IMR-90 (cell line): ENCODE results near the gene PLXNB1. TPM values are rescaled to one million over a fixed set of nuclear protein-coding genes. Genes with fewer than 3 reads are reported as not detected.

Source experiments
- ATAC-seq: fragments of 200-7000 bp; cut with Tn5 transposase; 2 replicates; pipeline ENCODE4 v1.9.1; 2020; ENCODE audit warnings: low read depth, mild to moderate bottlenecking, moderate library complexity
- BruUV-seq: library from RNA; stranded (reverse); fragments of 400-500 nt; replicated peaks from 2 replicates; lab custom pipeline; 2021; lab: Mats Ljungman, UMichigan
- CTCF ChIA-PET: fragments of 300-600 bp; formaldehyde crosslinking; extraction: SDS; loops from one replicate; lab custom pipeline; 2021; ENCODE audit warnings: antibody characterized with exemption; lab: Yijun Ruan, JAX
- POLR2A ChIA-PET: fragments of 300-600 bp; sonication (Branson Sonifier 250); formaldehyde crosslinking; loops from one replicate; lab custom pipeline; 2022; ENCODE audit warnings: antibody characterized with exemption; ENCODE audit not compliant: unreplicated experiment; lab: Charles Lee
- DNase-seq: peaks from one replicate; pipeline ENCODE4 v3.0.0; 2013
- H2AFZ ChIP-seq: replicated peaks from 2 replicates; pipeline ENCODE3; 2013; ENCODE audit warnings: low read length, mild to moderate bottlenecking; ENCODE audit not compliant: poor library complexity
- H2AK5ac ChIP-seq: 2 replicates; pipeline ENCODE4 v1.6.1; 2013; ENCODE audit warnings: low read depth, low read length, inconsistent platforms
- H2AK9ac ChIP-seq: replicated peaks from 2 replicates; pipeline ENCODE3; 2013; ENCODE audit warnings: mild to moderate bottlenecking, low read depth, low read length, moderate library complexity; ENCODE audit not compliant: poor library complexity
- H2BK120ac ChIP-seq: 2 replicates; pipeline ENCODE4 v1.6.1; 2013; ENCODE audit warnings: low read depth, low read length, inconsistent platforms
- H2BK15ac ChIP-seq: 3 replicates; pipeline ENCODE4 v1.6.1; 2013; ENCODE audit warnings: low read depth, low read length, inconsistent platforms
- H2BK20ac ChIP-seq: 2 replicates; pipeline ENCODE4 v1.6.1; 2013; ENCODE audit warnings: low read depth, mild to moderate bottlenecking, inconsistent platforms, low read length, moderate library complexity
- H2BK5ac ChIP-seq: 2 replicates; pipeline ENCODE4 v1.6.1; 2013; ENCODE audit warnings: mild to moderate bottlenecking, low read depth, low read length, inconsistent platforms; ENCODE audit not compliant: poor library complexity, severe bottlenecking
- H3K14ac ChIP-seq: replicated peaks from 2 replicates; pipeline ENCODE4 v1.6.1; 2013; ENCODE audit warnings: low read depth, low read length, inconsistent platforms
- H3K18ac ChIP-seq: 2 replicates; pipeline ENCODE4 v1.6.1; 2013; ENCODE audit warnings: low read depth, low read length, control low read depth
- H3K23ac ChIP-seq: 2 replicates; pipeline ENCODE4 v1.6.1; 2013; ENCODE audit warnings: low read depth, low read length, inconsistent platforms
- H3K27ac ChIP-seq: 2 replicates; pipeline ENCODE4 v1.5.1; 2013; ENCODE audit warnings: mild to moderate bottlenecking, control low read depth, low read length; ENCODE audit not compliant: insufficient read depth
- H3K27me3 ChIP-seq: 2 replicates; pipeline ENCODE4 v1.6.1; 2013; ENCODE audit warnings: low read length; ENCODE audit not compliant: control insufficient read depth, insufficient read depth
- H3K36me3 ChIP-seq: 2 replicates; pipeline ENCODE4 v1.6.1; 2013; ENCODE audit warnings: low read length, mixed read lengths; ENCODE audit not compliant: control insufficient read depth, insufficient read depth
- H3K4ac ChIP-seq: 2 replicates; pipeline ENCODE4 v1.6.1; 2013; ENCODE audit warnings: low read depth, low read length, inconsistent platforms
- H3K4me1 ChIP-seq: 2 replicates; pipeline ENCODE4 v1.6.1; 2013; ENCODE audit warnings: low read length, mixed read lengths; ENCODE audit not compliant: control insufficient read depth, insufficient read depth
- H3K4me2 ChIP-seq: 2 replicates; pipeline ENCODE4 v1.6.1; 2013; ENCODE audit warnings: low read depth, mild to moderate bottlenecking, control low read depth, low read length, moderate library complexity
- H3K4me3 ChIP-seq: 2 replicates; pipeline ENCODE4 v1.5.1; 2013; ENCODE audit warnings: low read depth, mild to moderate bottlenecking, control low read depth, low read length, moderate library complexity; ENCODE audit not compliant: insufficient read depth
- H3K56ac ChIP-seq: 2 replicates; pipeline ENCODE4 v1.6.1; 2013; ENCODE audit warnings: low read length, inconsistent platforms; ENCODE audit not compliant: insufficient read depth; ENCODE audit errors: extremely low read depth
- H3K79me1 ChIP-seq, 2 experiments: 2 replicates each; pipeline ENCODE4 v1.6.1; 2013; ENCODE audit warnings: low read length in 2 of 2, inconsistent platforms in 1 of 2, low read depth in 1 of 2
- H3K9ac ChIP-seq: 2 replicates; pipeline ENCODE4 v1.6.1; 2013; ENCODE audit warnings: low read depth, low read length, control low read depth
- H3K9me1 ChIP-seq: 2 replicates; pipeline ENCODE4 v1.6.1; 2013; ENCODE audit warnings: low read length, inconsistent platforms; ENCODE audit not compliant: insufficient read depth
- H3K9me3 ChIP-seq: 2 replicates; pipeline ENCODE4 v1.6.1; 2013; ENCODE audit warnings: low read length; ENCODE audit not compliant: control insufficient read depth, insufficient read depth
- H4K20me1 ChIP-seq: 2 replicates; pipeline ENCODE4 v1.6.1; 2013; ENCODE audit warnings: low read length, inconsistent platforms; ENCODE audit not compliant: insufficient read depth
- H4K5ac ChIP-seq: 2 replicates; pipeline ENCODE4 v1.6.1; 2013; ENCODE audit warnings: mild to moderate bottlenecking, low read depth, low read length, control low read depth
- H4K8ac ChIP-seq, 2 experiments: 2 replicates each; pipeline ENCODE4 v1.6.1; 2013; ENCODE audit warnings: low read depth in 2 of 2, low read length in 2 of 2, control low read depth in 1 of 2, inconsistent platforms in 1 of 2
- H4K91ac ChIP-seq: 2 replicates; pipeline ENCODE4 v1.6.1; 2013; ENCODE audit warnings: low read depth, low read length, inconsistent platforms; ENCODE audit not compliant: insufficient read depth
- BHLHE40 ChIP-seq: fragments of 150-350 bp; IDR thresholded peaks from 2 replicates; pipeline ENCODE4 v1.6.1; 2016; ENCODE audit warnings: mild to moderate bottlenecking, low read depth, low read length
- FOS ChIP-seq: fragments of 150-350 bp; IDR thresholded peaks from 2 replicates; pipeline ENCODE4 v1.6.1; 2016; ENCODE audit warnings: low read depth, low read length
- MXI1 ChIP-seq: IDR thresholded peaks from 2 replicates; pipeline ENCODE4 v1.6.1; 2012; ENCODE audit warnings: low read depth, mild to moderate bottlenecking, low read length, moderate library complexity, borderline replicate concordance
- POLR2A ChIP-seq: IDR thresholded peaks from 2 replicates; pipeline ENCODE4 v1.6.1; 2012; ENCODE audit warnings: mild to moderate bottlenecking, low read depth, low read length
- RAD21 ChIP-seq: IDR thresholded peaks from 2 replicates; pipeline ENCODE4 v1.6.1; 2012; ENCODE audit warnings: low read length, improper control_type of control experiment
- WGBS, 2 experiments: methylation state at CpG; one replicate each; pipeline versions ENCODE4 v1.1.5 to v1.1.7; 2013; ENCODE audit warnings: missing lambda C conversion rate in 2 of 2; ENCODE audit not compliant: insufficient read length in 1 of 2; ENCODE audit errors: extremely low coverage in 2 of 2; 5-methylcytosine and 5-hydroxymethylcytosine counted together
- dilution Hi-C: fragments of 300-500 bp; cut with HindIII; formaldehyde crosslinking; loops from one replicate; pipeline ENCODE4 v1.14.3; 2018; ENCODE audit warnings: low sequenced_read_pairs; ENCODE audit not compliant: unreplicated experiment
- in situ Hi-C: fragments of 300-500 bp; cut with MboI; formaldehyde crosslinking; loops from 3 replicates; pipeline ENCODE4 v1.14.3; 2019; ENCODE audit warnings: low sequenced_read_pairs, inconsistent platforms, mixed read lengths
- intact Hi-C: fragments of 100-400 bp; cut with micrococcal nuclease; formaldehyde crosslinking; loops from 2 replicates; pipeline ENCODE4 v1.10.0; 2022
- polyA plus RNA-seq, 3 experiments: library from polyadenylated mRNA; depleted of rRNA; stranded (reverse); fragments of >200 nt; gene quantifications; 2 replicates each; pipeline ENCODE4 v1.2.3, GENCODE V29; 2012; ENCODE audit warnings: low replicate concordance in 1 of 3
- total RNA-seq: library from RNA; depleted of rRNA; stranded (reverse); fragments of >200 nt; gene quantifications from 2 replicates; pipeline ENCODE4 v1.2.3, GENCODE V29; 2012
- TF ChIP-seq, protein P1 (sequence below): fragments of 150-350 bp; IDR thresholded peaks from 2 replicates; pipeline ENCODE4 v1.6.1; 2017; ENCODE audit warnings: mild to moderate bottlenecking, antibody characterized with exemption, low read length, low read depth

Gene PLXNB1
- total and polyA plus RNA-seq, 2 of the 4 experiments (the other 2 are of a cell fraction), result 5.2 to 25.3 TPM

GRCh38 chr3:48437812-48438211 lies 7.9 kb upstream of the PLXNB1 start (continued):
- no peak for TF ChIP-seq BHLHE40
- no peak for TF ChIP-seq POLR2A
- TF ChIP-seq MXI1, result no peak
- TF ChIP-seq, protein P1, sequence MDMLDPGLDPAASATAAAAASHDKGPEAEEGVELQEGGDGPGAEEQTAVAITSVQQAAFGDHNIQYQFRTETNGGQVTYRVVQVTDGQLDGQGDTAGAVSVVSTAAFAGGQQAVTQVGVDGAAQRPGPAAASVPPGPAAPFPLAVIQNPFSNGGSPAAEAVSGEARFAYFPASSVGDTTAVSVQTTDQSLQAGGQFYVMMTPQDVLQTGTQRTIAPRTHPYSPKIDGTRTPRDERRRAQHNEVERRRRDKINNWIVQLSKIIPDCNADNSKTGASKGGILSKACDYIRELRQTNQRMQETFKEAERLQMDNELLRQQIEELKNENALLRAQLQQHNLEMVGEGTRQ, result no peak
- no peak for TF ChIP-seq RAD21

- Histone ChIP-seq H2AK9ac (no peak overlapping the region), H2BK120ac (no peak overlapping the region), H3K36me3 (peaks cover 19% of the 10 kb centered on the region), H3K79me1 (peaks cover 24 to 39% of the 10 kb centered on the region in 2 experiments), H3K9me1 (0 out of 2 replicates have a peak, but pooled peaks cover 4% of the 10 kb centered on the region), H4K91ac (no peak overlapping the region), H3K18ac (no peak overlapping the region), H2AFZ (no peak overlapping the region), H3K4me2 (no peak overlapping the region), H3K4ac (no peak overlapping the region), H4K8ac (no peak overlapping the region), H2BK5ac (no peak overlapping the region), H4K20me1 (peaks cover 3% of the 10 kb centered on the region; the same call in 1 of the 2 replicates), H3K56ac (no peak overlapping the region), H3K4me1 (0 out of 2 replicates have a peak, but pooled peaks cover 2% of the 10 kb centered on the region), H2BK20ac (no peak overlapping the region), H3K27me3 (no peaks in the 10 kb centered on the region), H3K9me3 (no peaks in the 10 kb centered on the region), H4K5ac (no peak overlapping the region), H3K27ac (no peak overlapping the region), H3K23ac (no peak overlapping the region), H2AK5ac (no peak overlapping the region), H3K14ac (no peak overlapping the region), H3K9ac (no peak overlapping the region), H2BK15ac (no peak overlapping the region), H3K4me3 (no peak overlapping the region)
- ATAC-seq, result no peak
- WGBS, 2 experiments, result 83% methylated on average over 2 of the region's 7 CpGs; no CpG with 5 or more reads in 1 of the 2 experiments
- POLR2A ChIA-PET, result interaction anchor here (1.1 kb wide), 1 partner anchor 36 kb away, joined by 4 read pairs; no protein-coding TSS in a partner anchor
- CTCF ChIA-PET, result interaction anchor here (0.7 to 2.4 kb wide), 10 partner anchors 9 to 247 kb away, joined by 3 to 65 read pairs (median 11); partner anchors contain the start of gene ATRIP
- dilution Hi-C loops, result no loop called here
- intact Hi-C loops, result loop anchor here (1.0 kb wide), 4 partner anchors 35 to 243 kb away; no protein-coding TSS in a partner anchor
- in situ Hi-C loops, result loop anchor here (5.0 kb wide), 2 partner anchors 35 to 165 kb away; no protein-coding TSS in a partner anchor
- no peak for DNase-seq
- TF ChIP-seq POLR2A (no peak), FOS (no peak)
- TF ChIP-seq, protein P1, result no peak
- no TSS peak for BruUV-seq
Observed at GRCh38 chr3:48436855-48437254, 7.0 kb upstream of the PLXNB1 start.
